Ectodermal cell (in vitro differentiated cells): ENCODE data around the gene JMJD8. TPM values are rescaled to one million over a fixed set of nuclear protein-coding genes. Genes with fewer than 3 reads are reported as not detected.

ENCODE experiments used
- H3K27ac ChIP-seq: 2 replicates; pipeline ENCODE4 v1.7.0; 2013; ENCODE audit warnings: mild to moderate bottlenecking, low read depth, low read length; ENCODE audit not compliant: insufficient read depth, poor library complexity, severe bottlenecking
- H3K27me3 ChIP-seq: 2 replicates; pipeline ENCODE4 v1.7.0; 2013; ENCODE audit warnings: mild to moderate bottlenecking, low read length; ENCODE audit not compliant: insufficient read depth, control insufficient read depth, poor library complexity, severe bottlenecking
- H3K36me3 ChIP-seq: one replicate; pipeline ENCODE4 v1.7.0; 2013; ENCODE audit warnings: low read length; ENCODE audit not compliant: control insufficient read depth, insufficient read depth
- H3K4me1 ChIP-seq: one replicate; pipeline ENCODE4 v1.7.0; 2013; ENCODE audit warnings: low read length; ENCODE audit not compliant: control insufficient read depth, insufficient read depth
- H3K4me3 ChIP-seq: 2 replicates; pipeline ENCODE4 v1.7.0; 2013; ENCODE audit warnings: low read depth, low read length, control low read depth; ENCODE audit not compliant: insufficient read depth
- H3K9me3 ChIP-seq: 2 replicates; pipeline ENCODE4 v1.7.0; 2013; ENCODE audit warnings: mild to moderate bottlenecking, low read length, moderate library complexity; ENCODE audit not compliant: control insufficient read depth
- WGBS, 2 experiments: methylation state at CpG; one replicate each; pipeline ENCODE4 v1.1.7; 2013; ENCODE audit warnings: missing lambda C conversion rate in 2 of 2; 5-methylcytosine and 5-hydroxymethylcytosine counted together
- polyA plus RNA-seq, 4 experiments: library from polyadenylated mRNA; stranded (reverse); fragments of 50-300 nt; gene quantifications; one replicate each; pipeline ENCODE4 v1.2.3, GENCODE V29; 2013

Gene JMJD8, protein sequence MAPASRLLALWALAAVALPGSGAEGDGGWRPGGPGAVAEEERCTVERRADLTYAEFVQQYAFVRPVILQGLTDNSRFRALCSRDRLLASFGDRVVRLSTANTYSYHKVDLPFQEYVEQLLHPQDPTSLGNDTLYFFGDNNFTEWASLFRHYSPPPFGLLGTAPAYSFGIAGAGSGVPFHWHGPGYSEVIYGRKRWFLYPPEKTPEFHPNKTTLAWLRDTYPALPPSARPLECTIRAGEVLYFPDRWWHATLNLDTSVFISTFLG
- polyA plus RNA-seq (2013, experiment 1 of 4), result 52.8 TPM
- 54.7 TPM for polyA plus RNA-seq (2013, experiment 2 of 4)
- polyA plus RNA-seq (2013, experiment 3 of 4), result 44.3 TPM
- 45.9 TPM for polyA plus RNA-seq (2013, experiment 4 of 4)

GRCh38 chr16:684071-684794 is at the start of gene JMJD8:
Gene JMJD8 (minus strand): TSS chr16:684334. CDS start chr16:684319, 15 bp downstream.
- Histone ChIP-seq H3K4me3 (peak within 1 kb of the TSS; percentile 73), H3K27me3 (no peaks in the 10 kb centered on the region), H3K4me1 (peaks cover 17% of the 10 kb centered on the region), H3K36me3 (peaks cover 23% of the 10 kb centered on the region), H3K27ac (peak within 1 kb of the TSS; percentile 44), H3K9me3 (no peaks in the 10 kb centered on the region)
- 10 to 11% methylated on average over 91 of the region's 91 CpGs for WGBS, 2 experiments

DNA sequence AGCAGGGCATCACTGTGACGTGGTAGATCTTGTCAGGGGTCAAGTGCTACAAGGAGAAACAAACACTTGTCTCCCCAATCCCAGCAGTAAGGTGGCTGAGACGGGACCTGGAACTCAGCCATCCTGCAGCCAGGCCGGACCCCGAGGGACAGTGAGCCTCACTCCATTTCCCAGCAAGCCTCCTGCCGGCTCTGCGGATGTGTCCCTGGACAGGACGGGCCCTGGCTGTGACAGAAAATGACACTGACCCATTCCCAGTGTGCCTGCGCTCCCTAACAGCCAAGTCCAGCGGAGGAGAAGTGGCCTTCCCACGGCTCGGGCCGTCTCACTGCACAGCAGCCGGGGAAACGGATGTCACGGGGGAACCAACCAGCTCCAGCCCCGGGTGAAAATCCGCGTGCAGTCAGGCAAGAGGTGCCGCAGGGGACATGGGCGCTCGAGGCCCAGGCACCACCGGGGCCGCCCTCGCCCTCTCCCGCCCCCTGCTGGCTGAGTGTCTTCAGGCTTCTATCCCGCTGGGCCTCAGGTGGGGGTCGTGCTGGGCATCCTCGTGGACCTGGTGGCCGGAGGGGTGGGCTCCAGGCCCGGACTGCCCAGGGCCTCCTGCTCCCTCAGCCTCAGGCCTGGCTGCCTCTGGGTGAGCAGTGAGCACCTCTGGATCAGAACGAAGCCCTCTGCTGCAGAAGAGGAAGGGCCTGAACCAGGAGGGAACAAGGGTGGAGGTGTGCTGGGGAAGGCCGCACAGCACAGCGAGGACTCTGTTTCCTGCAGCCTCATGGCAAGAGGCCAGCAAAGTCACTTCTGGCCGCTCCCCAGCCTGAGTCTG is 49.5 kb upstream of the JMJD8 start:
- whole genome bisulfite sequencing, 2 experiments, result 87 to 89% methylated on average over 34 of the region's 34 CpGs
- peaks cover 4% of the 10 kb centered on the region for H3K27me3 ChIP-seq
- H3K4me3 ChIP-seq, result no peak overlapping the region
- no peaks in the 10 kb centered on the region for H3K9me3 ChIP-seq
- no peaks in the 10 kb centered on the region for H3K4me1 ChIP-seq
- no peaks in the 10 kb centered on the region for H3K36me3 ChIP-seq
- no peak overlapping the region for H3K27ac ChIP-seq

- WGBS, 2 experiments, result 92 to 93% methylated on average over 13 of the region's 13 CpGs
- H3K36me3 ChIP-seq, result no peaks in the 10 kb centered on the region
These were observed 48.8 kb upstream of the JMJD8 start for GRCh38 chr16:732936-733335.

DNA sequence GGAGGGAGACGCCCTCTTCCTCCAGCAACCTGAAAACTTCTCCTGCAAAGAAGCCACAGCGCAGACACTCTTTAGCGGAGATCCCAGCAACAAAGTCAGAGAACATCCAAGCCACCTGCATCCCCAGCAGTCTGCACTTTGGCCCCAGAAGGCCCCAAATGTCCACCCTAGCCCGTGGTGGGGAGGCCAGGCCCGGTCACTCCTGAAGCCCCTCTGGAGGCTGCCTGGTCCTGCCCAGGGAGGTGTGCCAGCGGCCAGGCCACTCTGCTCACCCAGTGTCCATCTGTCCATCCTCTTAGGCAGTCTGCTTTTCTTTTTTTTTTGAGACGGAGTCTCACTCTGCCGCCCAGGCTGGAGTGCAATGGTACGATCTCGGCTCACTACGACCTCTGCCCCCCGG is 48.2 kb upstream of the JMJD8 start:
- 93 to 94% methylated on average over 12 of the region's 12 CpGs for WGBS, 2 experiments
- Histone ChIP-seq H3K4me1 (peaks cover 5% of the 10 kb centered on the region), H3K4me3 (no peak overlapping the region), H3K27me3 (peaks cover 16% of the 10 kb centered on the region), H3K27ac (no peak overlapping the region), H3K36me3 (no peaks in the 10 kb centered on the region), H3K9me3 (no peaks in the 10 kb centered on the region)

More at GRCh38 chr16:732936-733335, 48.8 kb upstream of the JMJD8 start:
- H3K27me3 ChIP-seq, result peaks cover 10% of the 10 kb centered on the region
- H3K9me3 ChIP-seq, result no peaks in the 10 kb centered on the region
- H3K27ac ChIP-seq, result no peak overlapping the region
- no peak overlapping the region for H3K4me3 ChIP-seq
- no peaks in the 10 kb centered on the region for H3K4me1 ChIP-seq

DNA sequence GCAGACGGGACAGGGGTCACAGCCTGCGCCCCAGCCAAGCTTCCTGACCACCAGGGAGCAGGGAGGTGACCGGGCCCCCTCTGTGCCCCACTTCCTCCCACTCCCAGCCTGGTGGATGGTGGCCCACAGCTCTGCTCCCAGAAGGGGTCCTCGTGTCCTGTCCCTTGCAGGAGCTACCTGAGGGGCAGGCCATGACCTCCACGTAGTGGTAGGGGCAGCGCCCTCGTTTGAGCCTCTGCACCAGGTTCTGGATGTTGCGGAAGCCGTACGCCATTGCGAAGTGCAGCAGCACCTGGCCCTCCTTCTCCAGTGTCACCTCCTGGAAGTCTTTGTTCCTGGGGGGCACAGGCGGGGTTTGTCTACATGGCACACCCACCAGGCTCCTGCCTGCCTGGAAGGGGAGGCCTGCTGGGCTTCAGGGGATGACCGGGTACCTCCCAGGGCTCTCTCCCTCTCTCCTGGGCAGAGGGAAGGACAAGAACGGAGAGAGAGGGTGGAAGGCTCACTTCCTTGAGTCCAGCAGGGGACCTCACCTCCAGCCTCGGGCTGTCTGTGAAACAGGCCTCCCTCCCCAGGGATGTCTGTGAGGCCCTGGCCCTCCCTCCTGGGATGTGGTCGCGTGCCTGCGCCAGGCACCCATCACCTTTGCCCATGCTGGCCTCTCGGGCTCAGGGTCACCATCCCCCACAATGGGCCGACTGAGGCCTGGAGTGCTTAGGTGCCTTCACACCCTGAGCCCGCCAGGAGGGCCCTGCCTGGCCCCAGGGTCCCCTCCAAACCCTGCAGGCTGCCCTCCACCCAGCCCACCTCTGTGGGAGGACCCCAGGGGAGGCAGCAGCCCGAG is 46.8 kb upstream of the JMJD8 start:
- Histone ChIP-seq H3K27me3 (peaks cover 31% of the 10 kb centered on the region), H3K4me3 (no peak overlapping the region), H3K27ac (no peak overlapping the region), H3K36me3 (no peaks in the 10 kb centered on the region), H3K9me3 (no peaks in the 10 kb centered on the region), H3K4me1 (peaks cover 11% of the 10 kb centered on the region)
- WGBS, 2 experiments, result 88 to 91% methylated on average over 22 of the region's 22 CpGs

- Histone ChIP-seq H3K4me1 (peaks cover 11% of the 10 kb centered on the region), H3K4me3 (no peak overlapping the region), H3K36me3 (no peaks in the 10 kb centered on the region), H3K27me3 (peaks cover 35% of the 10 kb centered on the region), H3K27ac (no peak overlapping the region), H3K9me3 (no peaks in the 10 kb centered on the region)
- 94 to 95% methylated on average over 37 of the region's 37 CpGs for WGBS, 2 experiments
These were observed 45.9 kb upstream of the JMJD8 start for GRCh38 chr16:729768-730665.

DNA sequence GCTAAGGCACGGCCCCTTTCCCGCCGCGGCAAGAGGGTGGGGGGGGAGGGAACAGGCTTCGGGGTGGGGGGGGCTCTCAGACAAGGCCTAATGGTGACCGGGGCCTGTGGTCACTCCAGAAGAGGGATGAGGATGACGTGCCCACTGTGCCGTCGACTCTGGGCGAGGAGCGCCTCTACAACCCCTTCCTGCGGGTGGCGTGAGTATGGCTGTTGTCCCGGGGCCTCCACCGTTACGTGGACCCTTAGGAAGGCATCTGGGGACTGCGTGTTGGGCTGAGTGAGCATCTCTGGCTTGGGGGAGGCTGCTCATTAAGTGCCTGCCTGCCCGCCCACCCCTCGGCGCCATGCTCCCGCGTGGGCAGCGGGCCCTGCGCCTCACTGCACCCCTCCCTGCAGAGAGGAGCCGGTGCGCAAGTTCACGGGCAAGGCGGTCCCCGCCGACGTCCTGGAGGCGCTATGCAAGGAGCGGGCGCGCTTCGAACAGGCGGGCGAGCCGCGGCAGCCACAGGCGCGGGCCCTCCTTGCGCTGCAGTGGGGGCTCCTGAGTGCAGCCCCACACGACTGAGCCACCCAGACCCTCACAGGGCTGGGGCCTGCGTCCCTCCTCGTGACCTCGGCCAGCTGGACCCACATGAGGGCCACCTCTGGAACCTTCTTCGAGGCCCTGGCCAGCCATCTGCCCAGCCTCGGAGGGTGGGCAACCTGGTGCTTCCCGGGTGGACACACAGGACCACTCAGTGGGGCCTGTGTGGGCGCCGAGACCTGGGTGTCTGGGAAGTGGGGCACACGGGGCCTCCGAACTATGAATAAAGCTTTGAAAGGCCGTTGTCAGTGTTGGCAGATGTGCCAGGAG is 45.0 kb upstream of the JMJD8 start:
- H3K36me3 ChIP-seq, result no peaks in the 10 kb centered on the region
- no peak overlapping the region for H3K27ac ChIP-seq
- H3K4me1 ChIP-seq, result peaks cover 11% of the 10 kb centered on the region
- 75 to 76% methylated on average over 55 of the region's 55 CpGs for WGBS, 2 experiments
- peak overlapping the region; percentile 31 for H3K4me3 ChIP-seq
- H3K27me3 ChIP-seq, result peaks cover 35% of the 10 kb centered on the region
- H3K9me3 ChIP-seq, result no peaks in the 10 kb centered on the region

- Histone ChIP-seq H3K9me3 (no peaks in the 10 kb centered on the region), H3K27me3 (peaks cover 35% of the 10 kb centered on the region), H3K27ac (no peak overlapping the region), H3K36me3 (no peaks in the 10 kb centered on the region), H3K4me1 (peaks cover 11% of the 10 kb centered on the region), H3K4me3 (peak overlapping the region; percentile 31)
- WGBS, 2 experiments, result 2% methylated on average over 80 of the region's 80 CpGs
These were observed 44.2 kb upstream of the JMJD8 start for GRCh38 chr16:728131-728889.
